Lung (tissue), 12 donors: ENCODE results near the gene MED6. TPM values are rescaled to one million over a fixed set of nuclear protein-coding genes. Genes with fewer than 3 reads are reported as not detected.
A peak's percentile ranks its signal among the peaks of the same experiment; 100 is the strongest.

Experiments used
- ATAC-seq: fragments of 200-7000 bp; cut with Tn5 transposase; one replicate; pipeline ENCODE4 v1.9.1; 2020; ENCODE audit warnings: moderate number of reproducible peaks; ENCODE audit not compliant: insufficient read depth, low FRiP score
- DNase-seq, 3 donors: peaks; one replicate each; pipeline ENCODE4 v3.0.0-alpha.2; 2013 to 2017
- H3K27ac ChIP-seq, 2 donors: one replicate each; pipeline ENCODE4 v1.5.1; 2013; ENCODE audit warnings: mild to moderate bottlenecking in 2 of 2, moderate library complexity in 2 of 2, control low read depth in 1 of 2, inconsistent platforms in 1 of 2, low read depth in 1 of 2, low read length in 1 of 2
- H3K27me3 ChIP-seq, 3 donors: one replicate each; pipeline ENCODE4 v1.5.1; 2013; ENCODE audit warnings: low read length in 2 of 3; ENCODE audit not compliant: control insufficient read depth in 3 of 3, insufficient read depth in 3 of 3
- H3K36me3 ChIP-seq, 4 donors: one replicate each; pipeline ENCODE4 v1.5.1; 2013; ENCODE audit warnings: low read length in 4 of 4, mild to moderate bottlenecking in 1 of 4, moderate library complexity in 1 of 4; ENCODE audit not compliant: control insufficient read depth in 4 of 4, insufficient read depth in 4 of 4
- H3K4me1 ChIP-seq, 5 donors: one replicate each; pipeline ENCODE4 v1.5.1; 2013; ENCODE audit warnings: low read length in 5 of 5, mild to moderate bottlenecking in 2 of 5, moderate library complexity in 1 of 5; ENCODE audit not compliant: control insufficient read depth in 5 of 5, insufficient read depth in 5 of 5
- H3K4me3 ChIP-seq: one replicate; pipeline ENCODE4 v1.5.1; 2013; ENCODE audit warnings: mild to moderate bottlenecking, control low read depth, moderate library complexity
- H3K9ac ChIP-seq, 2 donors: one replicate each; pipeline ENCODE4 v1.5.1; 2013; ENCODE audit warnings: low read length in 2 of 2, control low read depth in 1 of 2; ENCODE audit not compliant: insufficient read depth in 1 of 2
- H3K9me3 ChIP-seq, 4 donors: one replicate each; pipeline ENCODE4 v1.5.1; 2013; ENCODE audit warnings: low read length in 3 of 4, mild to moderate bottlenecking in 1 of 4, moderate library complexity in 1 of 4; ENCODE audit not compliant: control insufficient read depth in 4 of 4, insufficient read depth in 3 of 4
- WGBS, 2 donors: extraction: QIAGEN DNeasy Blood & Tissue Kit; methylation state at CpG; one replicate each; pipeline ENCODE4 v1.1.7; 2013; 5-methylcytosine and 5-hydroxymethylcytosine counted together
- polyA plus RNA-seq, 2 donors: library from polyadenylated mRNA; stranded (reverse); fragments of 200-250 nt; gene quantifications; one replicate each; pipeline ENCODE4 v1.2.1, GENCODE V29; 2013
- total RNA-seq, 2 donors: library from RNA; depleted of rRNA in 1 of 2; stranded (reverse); fragments of >200 nt in 1 of 2; gene quantifications; one replicate each; pipeline ENCODE4 v1.2.1, GENCODE V29; 2014 to 2021
- TF ChIP-seq, protein P1 (sequence below): IDR thresholded peaks from 2 replicates; pipeline ENCODE4 v1.5.1; 2012; ENCODE audit warnings: mild to moderate bottlenecking; ENCODE audit errors: control extremely low read depth, extremely low read depth
- donor health status: control.
- donor health status: control.
- donor health status: Bipolar disorder and iron deficiency.
- donor health status: healthy.
- donor health status: DM: yes; HTN: yes; CAD: no.

Gene MED6
- total and polyA plus RNA-seq, 4 donors = 17.5 to 61.9 (median 22.9) TPM

DNA sequence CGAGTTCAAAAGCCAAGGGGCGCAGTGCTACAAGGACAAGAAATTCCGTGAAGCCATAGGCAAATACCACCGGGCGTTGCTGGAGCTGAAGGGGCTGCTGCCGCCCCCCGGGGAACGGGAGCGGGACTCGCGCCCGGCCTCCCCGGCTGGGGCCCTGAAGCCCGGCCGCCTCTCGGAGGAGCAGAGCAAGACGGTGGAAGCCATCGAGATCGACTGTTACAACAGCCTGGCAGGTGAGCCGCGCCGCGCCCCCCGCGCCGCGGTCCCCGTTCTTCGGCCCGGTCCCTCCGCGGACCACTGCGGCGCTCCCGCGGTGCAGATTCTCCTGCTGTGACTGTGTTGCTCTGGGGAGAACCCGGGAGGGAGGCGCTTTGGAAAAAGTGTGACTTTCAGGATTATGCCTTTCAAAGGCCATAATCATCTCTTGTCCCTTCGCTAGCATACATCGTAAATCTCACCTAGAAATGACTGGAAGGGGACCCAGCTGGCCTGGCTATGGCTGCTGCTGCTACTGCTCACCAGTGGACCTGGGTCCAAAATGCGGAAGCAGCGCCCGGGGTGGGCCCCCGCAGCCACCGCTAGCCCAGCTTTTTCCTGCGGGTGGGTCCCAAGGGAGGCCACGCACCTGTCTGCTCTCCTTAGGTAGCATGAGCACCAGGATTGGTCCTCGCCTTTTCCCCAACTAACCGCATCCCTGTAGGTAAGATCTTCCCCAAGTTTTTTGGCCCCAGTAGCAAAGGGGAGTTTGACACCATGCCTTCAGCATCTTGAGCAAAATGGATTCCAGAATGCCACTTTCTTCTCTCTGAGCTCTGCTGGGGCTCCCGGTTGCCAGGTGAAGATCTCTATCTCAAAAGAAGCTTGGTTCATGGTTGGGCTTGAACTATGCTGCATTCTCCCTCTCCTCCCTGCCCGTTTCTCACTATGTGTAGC lies 42.1 kb upstream of the MED6 start:
- ATAC-seq = peak; percentile 50
- peaks cover 0 to 11% (median 0%) of the 10 kb centered on the region in 5 donors for H3K4me1 ChIP-seq
- peak overlapping the region in 1 of 2 donors; percentile 46 for H3K27ac ChIP-seq
- peak overlapping the region; percentile 72 for H3K4me3 ChIP-seq
- no peak overlapping the region for H3K9ac ChIP-seq
- no peaks in the 10 kb centered on the region for H3K36me3 ChIP-seq
- H3K9me3 ChIP-seq = no peaks in the 10 kb centered on the region
- TF ChIP-seq, protein P1, sequence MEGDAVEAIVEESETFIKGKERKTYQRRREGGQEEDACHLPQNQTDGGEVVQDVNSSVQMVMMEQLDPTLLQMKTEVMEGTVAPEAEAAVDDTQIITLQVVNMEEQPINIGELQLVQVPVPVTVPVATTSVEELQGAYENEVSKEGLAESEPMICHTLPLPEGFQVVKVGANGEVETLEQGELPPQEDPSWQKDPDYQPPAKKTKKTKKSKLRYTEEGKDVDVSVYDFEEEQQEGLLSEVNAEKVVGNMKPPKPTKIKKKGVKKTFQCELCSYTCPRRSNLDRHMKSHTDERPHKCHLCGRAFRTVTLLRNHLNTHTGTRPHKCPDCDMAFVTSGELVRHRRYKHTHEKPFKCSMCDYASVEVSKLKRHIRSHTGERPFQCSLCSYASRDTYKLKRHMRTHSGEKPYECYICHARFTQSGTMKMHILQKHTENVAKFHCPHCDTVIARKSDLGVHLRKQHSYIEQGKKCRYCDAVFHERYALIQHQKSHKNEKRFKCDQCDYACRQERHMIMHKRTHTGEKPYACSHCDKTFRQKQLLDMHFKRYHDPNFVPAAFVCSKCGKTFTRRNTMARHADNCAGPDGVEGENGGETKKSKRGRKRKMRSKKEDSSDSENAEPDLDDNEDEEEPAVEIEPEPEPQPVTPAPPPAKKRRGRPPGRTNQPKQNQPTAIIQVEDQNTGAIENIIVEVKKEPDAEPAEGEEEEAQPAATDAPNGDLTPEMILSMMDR = no peak
- 2 to 4% methylated on average over 48 to 51 of the region's 51 CpGs for WGBS, 2 donors
- H3K27me3 ChIP-seq = peaks cover 0 to 37% (median 27%) of the 10 kb centered on the region in 3 donors
- DNase-seq = peak in 2 of 3 donors; percentile 10 to 35

DNA sequence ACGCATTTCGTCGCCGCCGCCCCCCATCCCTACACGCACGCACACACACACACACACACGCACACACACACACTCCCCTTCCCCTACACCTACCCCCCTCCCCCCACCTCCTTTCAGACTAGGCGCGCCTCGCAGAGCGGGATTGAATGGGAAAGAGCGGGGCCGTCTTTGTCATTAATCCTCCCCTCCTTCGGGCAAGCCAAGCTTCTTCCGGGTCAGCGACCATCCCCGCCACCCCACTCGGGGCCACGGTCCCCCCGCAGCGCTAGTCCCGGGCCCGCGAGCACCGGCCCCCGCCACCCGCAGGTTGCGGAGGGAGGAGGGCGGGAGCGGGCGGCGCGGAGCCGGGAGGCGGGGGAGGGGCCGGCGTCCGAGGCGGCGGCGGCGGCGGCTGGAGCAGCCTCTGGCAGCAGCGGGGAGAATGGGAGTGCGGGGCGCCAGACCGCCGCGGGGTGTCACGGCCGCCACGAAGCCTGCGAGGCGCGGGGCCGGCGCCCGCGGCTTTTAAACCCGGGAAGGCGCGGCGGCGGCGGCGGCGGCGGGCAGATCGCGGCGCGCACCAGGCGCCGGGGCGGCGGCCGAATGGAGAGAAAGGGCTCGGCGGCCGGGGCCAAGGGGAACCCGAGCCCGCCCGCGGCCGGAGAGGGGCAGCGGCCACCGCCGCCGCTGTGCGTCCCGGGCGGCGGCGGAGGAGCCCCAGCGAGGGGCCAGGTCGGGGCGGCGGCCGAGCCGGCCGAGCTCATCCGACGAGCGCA lies 41.3 kb upstream of the MED6 start, which contains the start of gene TTC9:
Gene TTC9 (plus strand): TSS at position 369 of the 755 bp plus-strand sequence. CDS start 214 bp downstream, at position 583.
- ATAC-seq = peak; percentile 60
- TF ChIP-seq, protein P1 = no peak
- Histone ChIP-seq H3K4me3 (peak within 1 kb of the TSS; percentile 72), H3K36me3 (no peaks in the 10 kb centered on the region), H3K9me3 (no peaks in the 10 kb centered on the region), H3K27me3 (peaks cover 0 to 35% (median 27%) of the 10 kb centered on the region in 3 donors), H3K9ac (no peak within 1 kb of the TSS), H3K27ac (peak within 1 kb of the TSS in 1 of 2 donors; percentile 65), H3K4me1 (peaks cover 0 to 11% (median 0%) of the 10 kb centered on the region in 5 donors)
- peak; percentile 7 to 38 (median 28) for DNase-seq
- WGBS, 2 donors = 0% methylated on average over 71 to 105 of the region's 105 CpGs

DNA sequence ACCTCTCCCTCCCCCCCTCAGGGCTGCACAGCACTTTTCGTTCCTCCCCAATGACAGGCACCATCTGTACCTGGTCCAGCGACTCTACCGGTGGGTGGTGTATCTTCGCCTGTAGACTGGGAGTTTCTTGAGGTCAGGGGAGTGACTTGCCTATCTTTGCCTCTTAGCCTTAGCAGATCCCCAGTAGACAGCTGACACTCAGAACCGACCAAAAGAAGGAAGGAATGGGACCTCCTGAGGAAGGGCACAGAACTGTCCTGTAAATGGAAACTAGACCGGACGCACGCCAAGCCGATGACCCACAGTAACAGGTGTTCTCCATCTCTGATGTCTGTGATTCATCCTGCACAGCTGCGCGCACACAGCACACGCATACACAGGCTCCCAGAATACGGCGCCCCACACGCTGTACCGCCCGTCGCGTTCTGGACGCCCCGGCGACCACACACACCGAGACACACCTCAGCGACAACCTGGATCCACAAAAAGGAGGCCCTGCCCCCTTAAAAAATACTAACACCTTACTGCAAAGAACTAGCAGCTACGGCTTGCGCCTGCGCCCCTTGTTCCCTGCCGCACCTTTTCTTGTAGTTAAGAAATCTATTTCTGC lies 40.6 kb upstream of the MED6 start:
- ATAC-seq (peak; percentile 54), DNase-seq (peak; percentile 11 to 37 (median 36))
- Histone ChIP-seq H3K4me3 (peak overlapping the region; percentile 72), H3K27me3 (peaks cover 0 to 35% (median 27%) of the 10 kb centered on the region in 3 donors), H3K9ac (no peak overlapping the region), H3K4me1 (peaks cover 0 to 11% (median 0%) of the 10 kb centered on the region in 5 donors), H3K36me3 (no peaks in the 10 kb centered on the region), H3K27ac (peak overlapping the region in 1 of 2 donors; percentile 65), H3K9me3 (no peaks in the 10 kb centered on the region)
- TF ChIP-seq, protein P1 = no peak
- WGBS, 2 donors = 1% methylated on average over 28 of the region's 28 CpGs
